ENCODE data around the gene CLDN19. TPM values are rescaled to one million over a fixed set of nuclear protein-coding genes. Genes with fewer than 3 reads are reported as not detected.

CLDN19 gene
- total RNA-seq, 1 experiment from 2014 or later = 12.5 TPM

GRCh38 chr1:42765832-42766740 is 26.1 kb upstream of the CLDN19 start:
- H3K9me3 ChIP-seq (ENCODE audit: control insufficient read depth, low read depth, low read length) = no peaks in the 10 kb centered on the region
- no peak overlapping the region for H2BK12ac ChIP-seq (ENCODE audit: insufficient read length, low read depth, low read length)

More at GRCh38 chr1:42765832-42766740, 26.1 kb upstream of the CLDN19 start:
- no peak overlapping the region for H4K5ac ChIP-seq (ENCODE audit: insufficient read length, low read depth, low read length)
- H3K4me3 Mint-ChIP-seq = no peak overlapping the region
- H3K4me1 ChIP-seq (ENCODE audit: insufficient read depth, low read length) = no peaks in the 10 kb centered on the region
- no peak overlapping the region for H3K27ac ChIP-seq (ENCODE audit: insufficient read length, low read depth, low read length)
- no peak overlapping the region for H2BK20ac ChIP-seq (ENCODE audit: low read depth, low read length, poor library complexity, severe bottlenecking)
- no peaks in the 10 kb centered on the region for H3K9me3 Mint-ChIP-seq
- peak; percentile 64 for TF ChIP-seq CTCF (conservative IDR thresholded peaks at IDR 0.05)
- peaks cover 8 to 9% of the 10 kb centered on the region in 2 experiments for H3K4me1 Mint-ChIP-seq
- no peak overlapping the region for H2AFZ ChIP-seq (ENCODE audit: low read length)
- H3K9ac ChIP-seq (ENCODE audit: extremely low read depth, insufficient read length, low read length) = peak overlapping the region; percentile 71
- H3K79me1 ChIP-seq (ENCODE audit: insufficient read depth, low read depth, low read length, poor library complexity, severe bottlenecking) = no peaks in the 10 kb centered on the region
- H4K8ac ChIP-seq (replicated peaks; ENCODE audit: insufficient read length, low read depth, low read length) = no peak overlapping the region
- no peak overlapping the region for H3T11ph ChIP-seq (ENCODE audit: low read length)
- no peak overlapping the region for H4K91ac ChIP-seq (ENCODE audit: insufficient read length, low read depth, low read length)
- H3K14ac ChIP-seq (ENCODE audit: insufficient read depth, low read length) = no peak overlapping the region; the same call in 1 of the 2 replicates
- no peaks in the 10 kb centered on the region for H3K27me3 Mint-ChIP-seq (ENCODE audit: low read depth)
- H2BK5ac ChIP-seq (ENCODE audit: insufficient read length, low read length) = no peak overlapping the region
- H3K36me3 Mint-ChIP-seq (ENCODE audit: insufficient read depth in 1 of 3, low read depth in 3 of 3) = peaks cover 8 to 34% (median 25%) of the 10 kb centered on the region in 3 experiments; a peak in 5 of 7 replicates
- no CpG with 5 or more reads among the region's 44 CpGs for WGBS (ENCODE audit: extremely low coverage, insufficient read length, low lambda C conversion rate)
- 0 out of 2 replicates have a peak, but pooled peaks cover 3% of the 10 kb centered on the region for H3K79me2 ChIP-seq (ENCODE audit: insufficient read depth, low read length)
- peaks cover 7% of the 10 kb centered on the region for H3K23me2 ChIP-seq (ENCODE audit: insufficient read length, low read depth, low read length, poor library complexity, severe bottlenecking)
- H3K23ac ChIP-seq (ENCODE audit: insufficient read length, low read depth, low read length) = no peak overlapping the region
- peak; percentile 62 for DNase-seq
- H3K4ac ChIP-seq (ENCODE audit: low read depth, low read length) = no peak overlapping the region
- no peak overlapping the region for H3K18ac ChIP-seq (ENCODE audit: insufficient read length, low read depth, low read length)
- no peaks in the 10 kb centered on the region for H3K27me3 ChIP-seq (ENCODE audit: insufficient read depth, low read length)
- H2BK120ac ChIP-seq (ENCODE audit: low read depth, low read length, poor library complexity, severe bottlenecking) = no peak overlapping the region
- no peak overlapping the region for H2BK15ac ChIP-seq (ENCODE audit: low read depth, low read length)
- H2AK5ac ChIP-seq (ENCODE audit: insufficient read length, low read length) = no peak overlapping the region
- no peaks in the 10 kb centered on the region for H4K20me1 ChIP-seq (ENCODE audit: control insufficient read depth, insufficient read depth, insufficient read length)
- no peak overlapping the region for H3K56ac ChIP-seq (ENCODE audit: insufficient read length, low read depth, low read length)
- H3K27ac Mint-ChIP-seq = peak overlapping the region in 2 of 3 experiments; percentile 6 to 87; a peak in 3 of 7 replicates
- peak overlapping the region; percentile 95 for H3K4me2 ChIP-seq (ENCODE audit: insufficient read depth, insufficient read length, low read length)

All from H9 (cell line).